Kidney (tissue), 22 donors: ENCODE results near the gene CEP120. TPM values are rescaled to one million over a fixed set of nuclear protein-coding genes. Genes with fewer than 3 reads are reported as not detected.
"Not testable (repeated sequence)": the region's sequence is repeated elsewhere in the genome, so short reads cannot be mapped to it uniquely, and the experiment has no call there.

Experiments used
- DNase-seq, 5 donors: peaks; one replicate each; pipeline ENCODE4 v3.0.0-alpha.2; 2013 to 2020
- FAIRE-seq: peaks from 2 replicates; lab custom pipeline; 2012; peaks lifted over from hg19 to GRCh38; lab: Jason Lieb, UNC
- H3K27ac ChIP-seq, 2 donors: one replicate each; pipeline ENCODE4 v1.7.0; 2013; ENCODE audit warnings: low read depth in 2 of 2, low read length in 2 of 2, inconsistent platforms in 1 of 2
- H3K27me3 ChIP-seq: one replicate; pipeline ENCODE4 v1.7.1; 2013; ENCODE audit warnings: low read length, inconsistent platforms; ENCODE audit not compliant: control insufficient read depth, insufficient read depth
- H3K36me3 ChIP-seq, 3 donors: one replicate each; pipeline versions ENCODE4 v1.7.0 to v1.7.1; 2013; ENCODE audit warnings: low read length in 3 of 3, control low read depth in 1 of 3, inconsistent platforms in 1 of 3; ENCODE audit not compliant: insufficient read depth in 3 of 3, control insufficient read depth in 2 of 3
- H3K4me1 ChIP-seq, 3 donors: one replicate each; pipeline versions ENCODE4 v1.7.0 to v1.7.1; 2013; ENCODE audit warnings: low read length in 3 of 3, inconsistent platforms in 1 of 3, low read depth in 1 of 3; ENCODE audit not compliant: control insufficient read depth in 2 of 3, insufficient read depth in 2 of 3
- H3K4me3 ChIP-seq, 3 donors: one replicate each; pipeline versions ENCODE4 v1.7.0 to v1.8.1; 2013; ENCODE audit warnings: low read length in 3 of 3, control low read depth in 1 of 3, inconsistent platforms in 1 of 3
- H3K9ac ChIP-seq, 3 donors: one replicate each; pipeline versions ENCODE4 v1.7.0 to v1.7.1; 2013; ENCODE audit warnings: low read length in 3 of 3, control low read depth in 1 of 3, inconsistent platforms in 1 of 3
- H3K9me3 ChIP-seq, 3 donors: one replicate each; pipeline versions ENCODE4 v1.7.0 to v1.7.1; 2013; ENCODE audit warnings: low read length in 3 of 3, control low read depth in 1 of 3, inconsistent platforms in 1 of 3; ENCODE audit not compliant: control insufficient read depth in 2 of 3, insufficient read depth in 1 of 3
- intact Hi-C: fragments of 100-400 bp; cut with DNase I; formaldehyde crosslinking; loops from one replicate; pipeline ENCODE4 v1.11.1; 2022
- long read RNA-seq, 10 donors: library from polyadenylated mRNA in 1 of 10; unstranded in 1 of 10; transcript quantifications; one replicate each; pipeline ENCODE4 v2.0.0 and lab custom pipeline, GENCODE V29; 2021 to 2026
- polyA plus RNA-seq: library from polyadenylated mRNA; stranded (reverse); fragments of 350-450 nt; fragmentation: Illumina TruSeq; extraction: RNeasy Lipid Tissue Mini Kit (QIAGEN cat#74804); gene quantifications from one replicate; pipeline ENCODE4 v1.2.3, GENCODE V29; 2014; ENCODE audit warnings: low read depth, low replicate concordance; ENCODE audit not compliant: insufficient read depth
- total RNA-seq: library from RNA; stranded (reverse); fragmentation: NEBNext Ultra II Directional; extraction: Animal tissue kit (Norgen Biotek cat#: 25700); gene quantifications from one replicate; pipeline ENCODE4 v1.2.1, GENCODE V29; 2021
- TF ChIP-seq, protein P1 (sequence below): IDR thresholded peaks from 3 replicates; pipeline ENCODE4 v1.5.1; 2012; ENCODE audit warnings: mild to moderate bottlenecking, moderate library complexity, borderline replicate concordance; ENCODE audit not compliant: insufficient read depth; ENCODE audit errors: extremely low read depth
- donor health status: control.
- donor health status: control.
- donor health status: control.
- donor health status: control.
- donor health status: control.
- donor health status: DM: yes; HTN: yes; CAD: no.
- donor health status: Normal renal cell carcinoma (clear cell type).

CEP120 gene
- total RNA-seq (22.1 TPM), polyA plus RNA-seq (4.6 TPM)
- long read RNA-seq, donor 1: 0 reads
- long read RNA-seq, donor 2: 0 reads
- long read RNA-seq, donor 3, full-length matches to known transcripts: 1 of 1 reads
- long read RNA-seq, donor 3, partial matches to known transcripts: 0 of 1 reads
- long read RNA-seq, donor 3, other reads (novel, unspliced or antisense): 0 of 1 reads
- long read RNA-seq, donor 4, full-length matches to known transcripts: 2 of 2 reads
- long read RNA-seq, donor 4, partial matches to known transcripts: 0 of 2 reads
- long read RNA-seq, donor 4, other reads (novel, unspliced or antisense): 0 of 2 reads
- long read RNA-seq, donor 5: 0 reads
- long read RNA-seq, donor 6: 0 reads
- long read RNA-seq, donor 7, full-length matches to known transcripts: 9 of 18 reads
- long read RNA-seq, donor 7, partial matches to known transcripts: 1 of 18 reads
- long read RNA-seq, donor 7, other reads (novel, unspliced or antisense): 8 of 18 reads
- long read RNA-seq, donor 8, full-length matches to known transcripts: 1 of 1 reads
- long read RNA-seq, donor 8, partial matches to known transcripts: 0 of 1 reads
- long read RNA-seq, donor 8, other reads (novel, unspliced or antisense): 0 of 1 reads
- long read RNA-seq, donor 9: 0 reads
- long read RNA-seq, donor 10, full-length matches to known transcripts: 1 of 1 reads
- long read RNA-seq, donor 10, partial matches to known transcripts: 0 of 1 reads
- long read RNA-seq, donor 10, other reads (novel, unspliced or antisense): 0 of 1 reads

DNA sequence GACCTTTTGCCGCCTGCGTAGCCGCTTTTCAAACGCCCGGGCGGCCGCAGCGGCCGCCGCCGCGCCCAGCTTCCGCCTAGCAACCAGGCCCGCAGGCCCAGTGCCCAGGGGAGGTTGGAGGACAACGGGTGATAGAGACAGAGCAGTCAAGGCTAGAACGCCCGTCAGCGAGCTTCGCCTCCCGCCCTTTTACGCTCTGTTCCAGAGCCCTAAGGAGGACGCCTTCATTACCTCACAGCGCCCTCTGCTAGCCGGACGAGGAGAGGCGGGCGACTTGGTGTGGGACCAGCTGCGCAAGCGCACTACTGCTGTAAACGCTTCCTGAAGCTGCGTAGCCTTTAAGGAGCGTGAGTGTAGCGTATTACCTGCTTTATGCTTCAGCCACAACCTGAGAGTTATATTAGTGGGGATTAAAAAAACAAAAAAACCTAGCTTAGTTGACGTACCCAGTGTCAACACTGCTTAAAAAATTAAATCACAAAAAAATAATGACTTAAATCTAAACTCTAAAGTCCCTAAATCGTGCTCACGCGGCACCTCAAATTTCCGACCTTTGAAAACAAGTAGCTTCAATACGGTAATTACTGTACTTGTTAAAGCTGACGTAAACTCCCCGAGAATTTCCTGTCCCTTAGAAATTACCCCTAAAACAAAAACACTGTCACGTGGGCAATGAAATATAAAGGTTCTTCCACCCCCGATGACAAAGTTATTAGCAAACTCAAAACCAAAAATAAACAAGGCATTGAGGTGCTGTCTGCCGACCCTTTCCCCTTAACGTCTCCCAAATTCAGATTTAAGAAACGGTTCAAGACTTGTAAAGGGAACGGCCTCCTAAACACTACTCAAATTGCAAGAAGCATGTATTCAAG is at the start of gene CEP120:
Gene CEP120, minus strand, starts transcription at position 126 of the 872 bp plus-strand sequence. CDS start 405 bp downstream, outside the sequence.
- Histone ChIP-seq H3K36me3 (no peaks in the 10 kb centered on the region), H3K4me1 (peaks cover 2 to 7% (median 3%) of the 10 kb centered on the region in 3 donors), H3K9me3 (no peaks in the 10 kb centered on the region), H3K9ac (peak within 1 kb of the TSS; percentile 72 to 80 (median 74)), H3K4me3 (peak within 1 kb of the TSS; percentile 89 to 93 (median 90)), H3K27ac (peak within 1 kb of the TSS; percentile 71 to 74), H3K27me3 (no peaks in the 10 kb centered on the region)
- TF ChIP-seq, protein P1, sequence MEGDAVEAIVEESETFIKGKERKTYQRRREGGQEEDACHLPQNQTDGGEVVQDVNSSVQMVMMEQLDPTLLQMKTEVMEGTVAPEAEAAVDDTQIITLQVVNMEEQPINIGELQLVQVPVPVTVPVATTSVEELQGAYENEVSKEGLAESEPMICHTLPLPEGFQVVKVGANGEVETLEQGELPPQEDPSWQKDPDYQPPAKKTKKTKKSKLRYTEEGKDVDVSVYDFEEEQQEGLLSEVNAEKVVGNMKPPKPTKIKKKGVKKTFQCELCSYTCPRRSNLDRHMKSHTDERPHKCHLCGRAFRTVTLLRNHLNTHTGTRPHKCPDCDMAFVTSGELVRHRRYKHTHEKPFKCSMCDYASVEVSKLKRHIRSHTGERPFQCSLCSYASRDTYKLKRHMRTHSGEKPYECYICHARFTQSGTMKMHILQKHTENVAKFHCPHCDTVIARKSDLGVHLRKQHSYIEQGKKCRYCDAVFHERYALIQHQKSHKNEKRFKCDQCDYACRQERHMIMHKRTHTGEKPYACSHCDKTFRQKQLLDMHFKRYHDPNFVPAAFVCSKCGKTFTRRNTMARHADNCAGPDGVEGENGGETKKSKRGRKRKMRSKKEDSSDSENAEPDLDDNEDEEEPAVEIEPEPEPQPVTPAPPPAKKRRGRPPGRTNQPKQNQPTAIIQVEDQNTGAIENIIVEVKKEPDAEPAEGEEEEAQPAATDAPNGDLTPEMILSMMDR: peak; percentile 85
- FAIRE-seq: peak; percentile 89
- peak; percentile 98 to 100 (median 99) for DNase-seq
- intact Hi-C loops: no loop called here

DNA sequence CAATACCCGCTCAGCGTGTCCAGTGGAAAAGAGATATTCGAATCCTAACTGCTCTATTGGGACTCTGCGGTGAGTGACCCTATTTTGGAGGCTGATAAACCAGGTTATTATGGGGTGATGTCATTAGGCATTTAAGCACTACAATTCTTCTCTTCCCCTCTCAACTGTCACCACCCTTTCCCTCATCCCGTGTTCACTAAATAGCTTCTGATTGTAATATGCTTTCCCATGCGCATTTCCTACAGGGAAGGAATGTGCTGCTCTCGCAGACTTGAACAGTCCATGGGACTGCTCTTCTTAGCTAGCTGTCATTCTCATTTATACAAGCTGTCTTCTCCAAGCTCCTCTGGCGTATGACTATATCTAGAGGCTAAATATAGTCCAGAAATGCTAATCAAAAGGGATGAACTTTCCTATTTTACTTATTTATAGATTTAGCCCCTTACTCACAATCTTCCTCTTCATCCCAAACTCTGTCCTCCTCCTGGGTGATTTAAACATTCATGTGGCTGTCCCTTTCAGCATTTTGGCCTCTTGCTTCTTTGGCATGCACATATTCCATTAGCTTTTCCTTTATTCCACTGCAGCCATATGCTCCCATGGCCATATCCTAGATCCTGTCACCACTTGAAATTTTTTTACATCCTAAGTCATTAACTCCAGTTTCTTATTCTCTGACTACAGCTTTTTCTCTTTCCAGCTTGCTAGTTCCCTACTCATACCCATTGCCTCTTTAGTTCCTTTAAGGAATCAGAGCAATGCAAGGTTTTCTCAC is 49.1 kb upstream of the CEP120 start:
- no peak overlapping the region for H3K27ac ChIP-seq
- intact Hi-C loops: no loop called here
- TF ChIP-seq, protein P1: no peak
- H3K9ac ChIP-seq: no peak overlapping the region
- H3K4me3 ChIP-seq: no peak overlapping the region
- no peaks in the 10 kb centered on the region for H3K27me3 ChIP-seq
- DNase-seq (no peak), FAIRE-seq (no peak)
- no peaks in the 10 kb centered on the region for H3K4me1 ChIP-seq
- no peaks in the 10 kb centered on the region for H3K36me3 ChIP-seq
- no peaks in the 10 kb centered on the region for H3K9me3 ChIP-seq

DNA sequence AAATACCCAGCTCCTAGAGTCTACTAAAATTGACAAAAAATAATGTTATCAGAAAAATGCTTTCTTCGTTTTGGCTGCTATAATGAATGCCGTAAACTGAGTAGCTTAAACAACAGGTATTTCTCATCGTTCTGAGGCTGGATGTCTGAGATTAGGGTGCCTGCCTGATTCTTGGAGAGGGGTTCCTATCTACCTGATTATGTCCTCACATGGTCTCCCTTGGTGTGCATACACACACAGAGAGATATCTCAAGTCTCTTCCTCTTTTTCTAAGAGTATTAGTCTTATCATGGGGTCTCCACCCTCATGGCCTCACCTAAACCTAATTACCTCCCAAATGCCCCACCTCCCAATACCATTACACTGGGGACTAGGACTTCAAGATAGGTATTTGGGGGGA is 48.2 kb upstream of the CEP120 start:
- no peaks in the 10 kb centered on the region for H3K27me3 ChIP-seq
- H3K9me3 ChIP-seq: no peaks in the 10 kb centered on the region
- no peak for FAIRE-seq
- H3K9ac ChIP-seq: no peak overlapping the region
- intact Hi-C loops: no loop called here
- no peaks in the 10 kb centered on the region for H3K36me3 ChIP-seq
- no peak for DNase-seq
- no peak overlapping the region for H3K27ac ChIP-seq
- H3K4me3 ChIP-seq: no peak overlapping the region
- no peaks in the 10 kb centered on the region for H3K4me1 ChIP-seq
- TF ChIP-seq, protein P1: no peak

DNA sequence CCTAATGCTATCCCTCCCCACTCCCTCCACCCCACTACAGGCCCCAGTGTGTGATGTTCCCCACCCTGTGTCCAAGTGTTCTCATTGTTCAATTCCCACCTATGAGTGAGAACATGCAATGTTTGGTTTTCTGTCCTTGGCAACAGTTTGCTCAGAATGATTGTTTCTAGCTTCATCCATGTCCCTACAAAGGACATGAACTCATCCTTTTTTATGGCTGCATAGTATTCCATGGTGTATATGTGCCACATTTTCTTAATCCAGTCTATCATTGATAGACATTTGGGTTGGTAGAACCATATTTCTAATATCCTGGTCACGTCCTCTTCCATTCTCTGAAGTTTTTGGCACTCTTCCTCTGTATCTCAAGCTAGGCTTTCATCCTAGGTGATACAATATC is 43.6 kb upstream of the CEP120 start:
- H3K9ac ChIP-seq, H3K4me3 ChIP-seq, FAIRE-seq, DNase-seq, H3K27me3 ChIP-seq, H3K9me3 ChIP-seq, H3K4me1 ChIP-seq, intact Hi-C loops, H3K36me3 ChIP-seq, H3K27ac ChIP-seq: not testable (repeated sequence)
